Suprapubic skin (tissue), 4 donors: ENCODE results near the gene PC. TPM values are rescaled to one million over a fixed set of nuclear protein-coding genes. Genes with fewer than 3 reads are reported as not detected.

Source experiments
- DNase-seq, 2 donors: peaks; one replicate each; pipeline ENCODE4 v3.0.0-alpha.2; 2019; ENCODE audit warnings: low spot score in 2 of 2
- H3K27ac ChIP-seq: fragments of 200-600 bp; sonication (generic); one replicate; pipeline ENCODE4 v1.5.1; 2019
- H3K27me3 ChIP-seq: fragments of 200-600 bp; sonication (generic); one replicate; pipeline ENCODE4 v1.5.1; 2019
- H3K36me3 ChIP-seq: fragments of 200-600 bp; sonication (generic); one replicate; pipeline ENCODE4 v1.5.1; 2019
- H3K4me1 ChIP-seq: fragments of 200-600 bp; sonication (generic); one replicate; pipeline ENCODE4 v1.5.1; 2019
- H3K4me3 ChIP-seq: fragments of 200-600 bp; sonication (generic); one replicate; pipeline ENCODE4 v1.5.1; 2019; ENCODE audit warnings: mild to moderate bottlenecking
- H3K9me3 ChIP-seq: fragments of 200-600 bp; sonication (generic); one replicate; pipeline ENCODE4 v1.5.1; 2019
- CTCF ChIP-seq, 2 donors: fragments of 200-600 bp in 1 of 2; fragments of 450-650 bp in 1 of 2; sonication (generic) in 1 of 2; IDR thresholded peaks; one replicate each; pipeline ENCODE4 v1.5.1; 2016 to 2019; ENCODE audit warnings: antibody characterized with exemption in 2 of 2, mild to moderate bottlenecking in 1 of 2, moderate library complexity in 1 of 2
- EP300 ChIP-seq: sonication (generic); formaldehyde crosslinking; IDR thresholded peaks from one replicate; pipeline ENCODE4 v1.6.1; 2017; ENCODE audit warnings: antibody characterized with exemption
- POLR2A ChIP-seq, 2 donors: fragments of 450-650 bp; IDR thresholded peaks; one replicate each; pipeline ENCODE4 v1.6.1; 2017; ENCODE audit warnings: antibody characterized with exemption in 2 of 2, mild to moderate bottlenecking in 2 of 2, moderate library complexity in 2 of 2
- POLR2AphosphoS5 ChIP-seq, 3 donors: sonication (generic); formaldehyde crosslinking; IDR thresholded peaks; one replicate each; pipeline ENCODE4 v1.6.1; 2017; ENCODE audit warnings: antibody characterized with exemption in 3 of 3
- WGBS: methylation state at CpG from one replicate; pipeline ENCODE4 v1.1.5; 2018; 5-methylcytosine and 5-hydroxymethylcytosine counted together
- total RNA-seq, 4 donors: library from RNA; depleted of rRNA; stranded (reverse); fragments of >200 nt; gene quantifications; one replicate each; pipeline ENCODE4 v1.1.0, GENCODE V29; 2016

PC gene
- total RNA-seq, 4 donors from 2014 or later, result 10.8 to 25.4 (median 13.9) TPM

- H3K27ac ChIP-seq, result peak overlapping the region; percentile 89
- WGBS, result no CpG with 5 or more reads among the region's 40 CpGs
- peaks cover 24% of the 10 kb centered on the region for H3K4me1 ChIP-seq
- H3K36me3 ChIP-seq, result no peaks in the 10 kb centered on the region
- TF ChIP-seq POLR2AphosphoS5 (IDR thresholded peaks at IDR 0.05) (no peak), POLR2A (IDR thresholded peaks at IDR 0.05) (no peak), EP300 (no peak), CTCF (IDR thresholded peaks at IDR 0.05) (no peak)
- no peaks in the 10 kb centered on the region for H3K27me3 ChIP-seq
- H3K9me3 ChIP-seq, result no peaks in the 10 kb centered on the region
- no peak for DNase-seq
- H3K4me3 ChIP-seq, result peak overlapping the region; percentile 86
These were observed 282 bp downstream of the PC start for GRCh38 chr11:66957971-66958231.

DNA sequence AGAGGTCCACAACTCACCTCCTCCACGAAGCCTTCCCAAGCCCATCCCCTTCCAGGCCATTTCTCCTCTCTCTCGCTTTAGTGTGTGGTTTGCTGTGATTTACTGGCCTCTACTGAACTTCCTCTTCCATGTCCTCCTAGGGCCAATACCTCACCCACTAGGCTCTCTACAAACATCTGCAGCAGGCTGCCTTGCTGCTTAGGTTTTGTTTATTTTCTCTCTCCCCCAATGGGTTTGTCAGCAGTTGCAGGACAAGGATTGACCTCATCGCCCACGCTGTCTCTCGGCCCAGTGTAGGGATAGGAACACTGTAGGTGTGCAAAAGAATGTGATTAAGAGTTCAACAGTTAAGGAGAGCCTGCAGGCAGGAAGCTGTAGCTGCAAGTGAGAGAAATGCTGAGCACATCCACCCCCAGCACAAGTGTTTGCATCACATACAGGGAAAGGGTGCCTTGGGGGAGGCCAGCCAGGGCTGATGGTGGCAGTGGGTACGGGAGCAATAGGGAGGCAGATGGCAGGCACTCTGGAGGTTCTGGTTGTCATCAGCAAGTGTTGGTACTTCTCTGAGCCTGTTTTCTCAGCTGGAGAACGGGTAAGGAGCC lies 1.4 kb downstream of the PC start:
- Histone ChIP-seq H3K4me1 (peaks cover 23% of the 10 kb centered on the region), H3K36me3 (no peaks in the 10 kb centered on the region), H3K27ac (no peak overlapping the region), H3K27me3 (no peaks in the 10 kb centered on the region), H3K4me3 (no peak overlapping the region), H3K9me3 (no peaks in the 10 kb centered on the region)
- no peak for DNase-seq
- 75% methylated on average over 7 of the region's 7 CpGs for WGBS
- TF ChIP-seq CTCF (IDR thresholded peaks at IDR 0.05), result no peak
- no peak for TF ChIP-seq EP300
- no peak for TF ChIP-seq POLR2AphosphoS5 (IDR thresholded peaks at IDR 0.05)
- no peak for TF ChIP-seq POLR2A (IDR thresholded peaks at IDR 0.05)

DNA sequence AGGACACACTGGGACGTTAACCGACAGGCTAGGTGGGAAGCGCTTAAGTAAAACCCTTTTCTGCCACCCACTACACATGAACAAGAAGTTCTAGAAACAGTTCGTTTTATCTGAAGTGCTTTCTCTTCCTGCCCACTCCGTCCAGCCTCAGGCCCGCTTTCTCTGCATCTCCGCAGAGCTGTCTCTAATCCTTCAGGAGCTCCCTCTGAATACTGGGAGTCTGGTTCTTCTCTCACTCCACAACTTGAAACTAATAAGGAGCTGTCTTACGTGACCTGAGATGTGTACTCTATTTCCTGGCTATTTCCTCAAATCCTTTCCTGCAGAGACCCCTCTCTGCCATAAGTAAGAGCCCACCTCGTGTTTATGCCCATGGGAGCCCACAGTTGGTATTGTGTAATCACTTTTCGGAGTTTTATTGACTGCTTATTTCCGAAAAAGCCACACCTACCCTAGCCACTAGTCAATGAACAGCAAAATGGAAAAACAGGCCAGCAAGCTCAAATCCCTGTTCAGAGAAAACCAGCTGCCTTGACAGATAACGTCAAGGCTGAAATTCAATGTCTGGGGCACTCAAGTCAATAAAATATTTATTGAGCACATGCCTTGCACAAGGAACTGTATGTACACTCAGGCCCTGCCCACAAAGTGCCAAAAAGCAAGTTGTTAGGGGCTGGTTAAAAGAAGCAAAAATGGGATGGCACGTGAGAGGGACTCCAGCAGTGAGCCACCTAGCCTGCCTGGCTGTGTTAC lies 4.9 kb downstream of the PC start:
- Histone ChIP-seq H3K4me3 (no peak overlapping the region), H3K4me1 (peaks cover 13% of the 10 kb centered on the region), H3K9me3 (no peaks in the 10 kb centered on the region), H3K36me3 (no peaks in the 10 kb centered on the region), H3K27ac (no peak overlapping the region), H3K27me3 (no peaks in the 10 kb centered on the region)
- 84% methylated on average over 13 of the region's 13 CpGs for WGBS
- no peak for DNase-seq
- TF ChIP-seq EP300, result no peak
- no peak for TF ChIP-seq CTCF (IDR thresholded peaks at IDR 0.05)
- no peak for TF ChIP-seq POLR2AphosphoS5 (IDR thresholded peaks at IDR 0.05)
- no peak for TF ChIP-seq POLR2A (IDR thresholded peaks at IDR 0.05)

DNA sequence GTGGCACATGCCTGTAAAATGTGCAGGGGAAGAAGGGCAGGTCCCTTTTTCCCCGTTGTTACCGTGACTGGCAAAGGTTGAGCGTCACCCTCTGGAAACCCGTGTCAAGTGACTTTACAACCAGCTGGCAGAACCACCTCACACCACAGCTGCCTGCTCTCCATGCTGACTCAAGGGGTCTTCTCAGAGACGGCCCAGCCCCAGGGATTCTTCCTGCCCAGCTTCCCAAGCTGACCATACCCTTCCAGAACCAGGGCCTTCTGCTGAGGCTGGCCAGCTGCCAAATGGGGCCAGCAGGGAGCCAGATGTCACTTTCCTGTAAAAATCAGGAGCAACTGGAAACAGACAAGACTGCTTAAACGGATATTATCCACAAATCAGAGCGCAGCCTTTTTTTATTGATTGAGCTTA lies 6.3 kb downstream of the PC start:
- DNase-seq, result no peak
- no peaks in the 10 kb centered on the region for H3K27me3 ChIP-seq
- peaks cover 1% of the 10 kb centered on the region for H3K4me1 ChIP-seq
- H3K36me3 ChIP-seq, result no peaks in the 10 kb centered on the region
- no peak overlapping the region for H3K4me3 ChIP-seq
- WGBS, result 41% methylated on average over 7 of the region's 7 CpGs
- H3K9me3 ChIP-seq, result no peaks in the 10 kb centered on the region
- H3K27ac ChIP-seq, result peak overlapping the region; percentile 19
- no peak for TF ChIP-seq POLR2AphosphoS5 (IDR thresholded peaks at IDR 0.05)
- TF ChIP-seq POLR2A (IDR thresholded peaks at IDR 0.05), result no peak
- TF ChIP-seq EP300, result no peak
- TF ChIP-seq CTCF (IDR thresholded peaks at IDR 0.05), result no peak

DNA sequence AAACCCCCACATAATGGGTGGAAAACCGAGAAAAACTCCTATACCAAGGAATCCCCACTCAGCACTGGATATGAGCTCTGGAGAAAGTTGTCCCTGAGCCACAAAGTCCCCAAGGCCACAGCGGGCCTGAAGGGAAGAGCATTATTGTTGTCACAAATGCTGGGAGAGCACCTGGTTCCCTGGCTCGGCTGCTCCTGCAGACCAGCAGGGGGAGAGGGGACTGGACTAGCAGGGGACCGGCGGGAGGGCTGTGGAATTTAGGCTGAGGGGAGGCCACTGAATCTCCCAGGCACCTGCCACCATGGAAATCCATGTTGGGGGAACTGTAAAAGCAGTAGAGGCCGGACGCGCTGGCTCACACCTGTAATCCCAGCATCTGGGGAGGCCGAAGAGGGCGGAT lies 7.0 kb downstream of the PC start:
- DNase-seq, result no peak
- TF ChIP-seq CTCF (IDR thresholded peaks at IDR 0.05) (no peak), EP300 (no peak)
- no peaks in the 10 kb centered on the region for H3K9me3 ChIP-seq
- 98% methylated on average over 10 of the region's 10 CpGs for WGBS
- H3K4me3 ChIP-seq, result no peak overlapping the region
- H3K36me3 ChIP-seq, result no peaks in the 10 kb centered on the region
- no peak overlapping the region for H3K27ac ChIP-seq
- no peaks in the 10 kb centered on the region for H3K27me3 ChIP-seq
- no peaks in the 10 kb centered on the region for H3K4me1 ChIP-seq
